IPS-20b (cell line): ENCODE data around the gene MLLT1.

Experiments used
- H3K27ac ChIP-seq: one replicate; pipeline ENCODE4 v1.5.1; 2013; ENCODE audit warnings: low read length
- H3K27me3 ChIP-seq: 2 replicates; pipeline ENCODE4 v1.6.1; 2013; ENCODE audit warnings: mild to moderate bottlenecking, low read length, inconsistent platforms; ENCODE audit not compliant: insufficient read depth
- H3K36me3 ChIP-seq: 2 replicates; pipeline ENCODE4 v1.6.1; 2013; ENCODE audit warnings: low read depth, mild to moderate bottlenecking, inconsistent platforms, low read length, moderate library complexity; ENCODE audit not compliant: insufficient read depth
- H3K4me1 ChIP-seq: 2 replicates; pipeline ENCODE4 v1.6.1; 2013; ENCODE audit warnings: mild to moderate bottlenecking, control low read depth, inconsistent platforms, low read length, moderate library complexity; ENCODE audit not compliant: insufficient read depth
- H3K4me3 ChIP-seq: 2 replicates; pipeline ENCODE4 v1.5.1; 2013; ENCODE audit warnings: mild to moderate bottlenecking, low read length, inconsistent platforms
- H3K9ac ChIP-seq: 2 replicates; pipeline ENCODE4 v1.6.1; 2013; ENCODE audit warnings: low read depth, mild to moderate bottlenecking, inconsistent platforms, low read length, moderate library complexity
- H3K9me3 ChIP-seq: 2 replicates; pipeline ENCODE4 v1.6.1; 2013; ENCODE audit warnings: mild to moderate bottlenecking, low read depth, low read length, inconsistent platforms; ENCODE audit not compliant: insufficient read depth

Gene MLLT1

GRCh38 chr19:6250909-6251308 is 28.9 kb downstream of the MLLT1 start:
- peaks cover 40% of the 10 kb centered on the region for H3K36me3 ChIP-seq
- no peak overlapping the region for H3K27ac ChIP-seq
- H3K27me3 ChIP-seq, result no peaks in the 10 kb centered on the region
- H3K9ac ChIP-seq, result no peak overlapping the region
- H3K9me3 ChIP-seq, result no peaks in the 10 kb centered on the region
- peaks cover 10% of the 10 kb centered on the region; the same call in 1 of the 2 replicates for H3K4me1 ChIP-seq
- H3K4me3 ChIP-seq, result no peak overlapping the region

DNA sequence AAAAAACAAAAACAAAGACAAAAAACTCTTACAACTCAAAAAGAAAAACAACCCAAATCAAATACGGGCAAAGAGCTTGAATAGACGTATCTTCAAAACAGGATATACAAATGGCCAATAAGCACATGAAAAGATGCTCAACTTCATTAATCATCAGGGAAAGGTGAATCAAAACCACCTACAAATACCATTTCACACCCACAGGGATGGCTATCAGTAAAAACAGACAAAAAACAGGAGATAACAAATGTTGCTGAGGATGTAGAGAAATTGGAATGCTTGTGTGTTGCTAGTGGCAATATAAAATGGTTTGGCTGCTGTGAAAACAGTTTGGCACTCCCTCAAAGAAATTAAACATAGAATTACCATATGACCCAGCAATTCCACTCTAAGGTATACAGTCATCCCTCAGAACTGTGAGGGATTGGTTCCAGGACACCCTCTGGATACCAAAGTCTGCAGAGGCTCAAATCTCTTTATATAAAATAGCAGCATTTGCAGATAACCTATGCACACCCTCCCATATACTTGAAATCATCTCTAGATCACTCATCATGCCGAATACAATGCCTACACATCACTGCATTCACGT is 29.7 kb downstream of the MLLT1 start:
- Histone ChIP-seq H3K9ac (no peak overlapping the region), H3K4me1 (peaks cover 10% of the 10 kb centered on the region; the same call in 1 of the 2 replicates), H3K9me3 (no peaks in the 10 kb centered on the region), H3K27me3 (no peaks in the 10 kb centered on the region), H3K27ac (no peak overlapping the region), H3K4me3 (no peak overlapping the region), H3K36me3 (peaks cover 40% of the 10 kb centered on the region)

GRCh38 chr19:6249296-6249695 is 30.5 kb downstream of the MLLT1 start:
- Histone ChIP-seq H3K36me3 (peaks cover 33% of the 10 kb centered on the region), H3K9ac (no peak overlapping the region), H3K9me3 (no peaks in the 10 kb centered on the region), H3K27me3 (no peaks in the 10 kb centered on the region), H3K4me1 (peaks cover 6% of the 10 kb centered on the region; the same call in 1 of the 2 replicates), H3K27ac (no peak overlapping the region), H3K4me3 (no peak overlapping the region)

DNA sequence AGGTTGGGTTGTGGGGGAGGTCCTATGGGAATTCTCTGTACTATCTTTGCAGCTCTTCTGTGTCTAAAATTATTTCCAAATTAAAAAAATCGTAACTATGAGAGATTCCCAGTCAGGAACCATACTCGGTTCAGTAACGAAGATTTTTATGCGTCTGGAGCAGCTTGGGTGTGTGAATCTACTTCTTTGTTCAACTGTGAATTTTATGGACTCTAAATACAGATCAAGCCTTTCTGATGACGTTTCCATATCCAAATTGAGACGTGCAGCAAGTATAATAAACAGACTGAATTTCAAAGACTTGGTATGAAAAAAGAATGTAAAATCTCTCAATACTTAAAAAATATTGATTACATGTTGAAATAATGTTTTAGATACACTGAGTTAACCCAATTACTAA is 30.9 kb downstream of the MLLT1 start:
- Histone ChIP-seq H3K9me3 (no peaks in the 10 kb centered on the region), H3K4me3 (no peak overlapping the region)

DNA sequence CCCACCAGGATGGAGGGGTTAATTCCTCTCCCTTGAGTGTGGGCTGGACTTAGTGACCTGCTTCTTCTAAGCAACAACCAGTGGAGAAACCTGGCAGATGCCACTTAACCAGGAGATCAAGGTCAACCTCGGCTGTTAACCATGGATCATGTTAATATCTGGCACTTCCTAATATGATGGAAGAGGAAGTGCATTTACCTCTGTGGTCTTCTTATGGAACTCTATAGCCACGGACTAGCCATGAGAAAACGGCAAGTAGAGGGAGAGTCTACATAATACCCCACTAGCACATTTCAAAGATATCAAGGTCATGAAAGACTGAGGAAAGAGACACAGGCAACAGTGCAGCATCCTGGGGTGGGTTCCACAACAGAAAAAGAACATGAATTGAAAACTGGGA is 31.4 kb downstream of the MLLT1 start:
- Histone ChIP-seq H3K9me3 (no peaks in the 10 kb centered on the region), H3K36me3 (peaks cover 29% of the 10 kb centered on the region), H3K27me3 (no peaks in the 10 kb centered on the region), H3K9ac (no peak overlapping the region), H3K4me1 (peaks cover 2% of the 10 kb centered on the region; the same call in 1 of the 2 replicates), H3K27ac (no peak overlapping the region), H3K4me3 (no peak overlapping the region)

More for the DNA sequence above, 30.9 kb downstream of the MLLT1 start:
- Histone ChIP-seq H3K36me3 (peaks cover 29% of the 10 kb centered on the region), H3K9ac (no peak overlapping the region), H3K27ac (no peak overlapping the region), H3K4me1 (peaks cover 1% of the 10 kb centered on the region; the same call in 1 of the 2 replicates), H3K27me3 (no peaks in the 10 kb centered on the region)

DNA sequence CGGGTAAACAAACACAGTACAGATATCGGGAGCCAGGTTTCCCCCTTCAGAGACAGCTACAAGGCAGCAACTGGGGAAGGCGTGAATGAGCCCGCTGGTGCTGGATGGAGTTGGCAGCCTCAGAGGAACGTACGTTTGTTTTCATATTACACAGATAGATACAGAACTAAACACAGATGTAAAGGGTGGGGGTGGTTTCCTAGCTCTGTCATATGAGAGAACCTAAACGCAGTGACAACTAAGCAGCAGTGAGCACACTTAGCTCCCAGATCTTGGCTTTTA is 32.8 kb downstream of the MLLT1 start:
- H3K4me3 ChIP-seq, result no peak overlapping the region
- no peak overlapping the region for H3K9ac ChIP-seq
- no peak overlapping the region for H3K27ac ChIP-seq
- no peaks in the 10 kb centered on the region for H3K27me3 ChIP-seq
- H3K9me3 ChIP-seq, result no peaks in the 10 kb centered on the region
- peaks cover 5% of the 10 kb centered on the region; the same call in 1 of the 2 replicates for H3K4me1 ChIP-seq
- H3K36me3 ChIP-seq, result peaks cover 34% of the 10 kb centered on the region

DNA sequence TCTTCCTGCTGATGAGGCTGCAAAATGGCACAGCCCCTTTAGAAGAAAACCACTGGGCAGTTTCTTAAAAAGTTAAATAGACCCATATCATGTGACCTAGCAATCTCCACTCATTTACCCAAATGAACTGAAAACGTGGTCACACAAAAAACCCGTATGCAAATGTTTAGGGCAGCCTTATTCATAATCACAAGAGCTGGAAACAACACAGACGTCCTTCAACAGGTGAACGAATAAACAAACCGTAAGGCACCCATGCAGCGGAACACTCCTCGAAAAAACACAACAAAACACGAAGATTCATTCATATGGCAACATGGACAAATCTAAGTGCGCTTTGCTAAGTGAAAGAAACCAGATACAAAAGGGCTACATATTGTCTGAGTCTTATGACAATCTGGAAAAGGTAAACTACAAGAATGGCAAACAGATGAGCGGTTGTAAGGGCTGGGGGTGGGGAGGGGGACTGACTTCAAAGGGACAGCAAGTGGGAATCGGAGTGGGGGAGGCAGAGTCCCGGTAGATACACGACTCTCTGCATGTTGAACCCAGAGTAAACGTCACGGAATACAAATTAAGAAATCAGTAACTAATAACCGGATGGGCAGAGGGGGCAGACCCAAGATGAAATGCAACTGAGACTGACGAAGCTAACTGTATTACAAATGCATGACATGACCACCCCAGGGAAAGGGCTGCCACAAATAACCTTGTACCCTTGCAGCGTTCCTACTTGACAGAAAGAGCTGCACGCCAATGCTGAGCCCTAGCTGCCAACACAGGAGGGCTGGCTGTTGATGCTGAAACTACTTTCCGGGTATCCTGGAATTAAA is 33.4 kb downstream of the MLLT1 start:
- Histone ChIP-seq H3K9ac (no peak overlapping the region), H3K4me1 (peaks cover 5% of the 10 kb centered on the region; the same call in 1 of the 2 replicates), H3K36me3 (peaks cover 34% of the 10 kb centered on the region), H3K9me3 (no peaks in the 10 kb centered on the region), H3K27ac (no peak overlapping the region), H3K27me3 (no peaks in the 10 kb centered on the region), H3K4me3 (no peak overlapping the region)

- peak overlapping the region; percentile 20; the same call in 1 of the 2 replicates for H3K9ac ChIP-seq
Measured at GRCh38 chr19:6242677-6243076, 37.1 kb downstream of the MLLT1 start.

GRCh38 chr19:6241680-6242377 is 37.9 kb downstream of the MLLT1 start:
- H3K27me3 ChIP-seq, result no peaks in the 10 kb centered on the region
- H3K27ac ChIP-seq, result no peak overlapping the region
- peaks cover 12% of the 10 kb centered on the region; the same call in 1 of the 2 replicates for H3K36me3 ChIP-seq
- no peaks in the 10 kb centered on the region for H3K9me3 ChIP-seq
- peaks cover 5% of the 10 kb centered on the region; the same call in 1 of the 2 replicates for H3K4me1 ChIP-seq
- no peak overlapping the region for H3K9ac ChIP-seq
- H3K4me3 ChIP-seq, result no peak overlapping the region

More at GRCh38 chr19:6242677-6243076, 37.1 kb downstream of the MLLT1 start:
- Histone ChIP-seq H3K27me3 (no peaks in the 10 kb centered on the region), H3K4me1 (peaks cover 5% of the 10 kb centered on the region; the same call in 1 of the 2 replicates), H3K9me3 (no peaks in the 10 kb centered on the region), H3K27ac (no peak overlapping the region), H3K36me3 (peaks cover 20% of the 10 kb centered on the region), H3K4me3 (no peak overlapping the region)

GRCh38 chr19:6241056-6241455 is 38.7 kb downstream of the MLLT1 start:
- no peak overlapping the region for H3K9ac ChIP-seq
- H3K9me3 ChIP-seq, result no peaks in the 10 kb centered on the region
- H3K4me1 ChIP-seq, result peaks cover 5% of the 10 kb centered on the region; the same call in 1 of the 2 replicates
- H3K36me3 ChIP-seq, result peaks cover 5% of the 10 kb centered on the region; the same call in 1 of the 2 replicates
- no peaks in the 10 kb centered on the region for H3K27me3 ChIP-seq
- no peak overlapping the region for H3K27ac ChIP-seq
- no peak overlapping the region for H3K4me3 ChIP-seq

DNA sequence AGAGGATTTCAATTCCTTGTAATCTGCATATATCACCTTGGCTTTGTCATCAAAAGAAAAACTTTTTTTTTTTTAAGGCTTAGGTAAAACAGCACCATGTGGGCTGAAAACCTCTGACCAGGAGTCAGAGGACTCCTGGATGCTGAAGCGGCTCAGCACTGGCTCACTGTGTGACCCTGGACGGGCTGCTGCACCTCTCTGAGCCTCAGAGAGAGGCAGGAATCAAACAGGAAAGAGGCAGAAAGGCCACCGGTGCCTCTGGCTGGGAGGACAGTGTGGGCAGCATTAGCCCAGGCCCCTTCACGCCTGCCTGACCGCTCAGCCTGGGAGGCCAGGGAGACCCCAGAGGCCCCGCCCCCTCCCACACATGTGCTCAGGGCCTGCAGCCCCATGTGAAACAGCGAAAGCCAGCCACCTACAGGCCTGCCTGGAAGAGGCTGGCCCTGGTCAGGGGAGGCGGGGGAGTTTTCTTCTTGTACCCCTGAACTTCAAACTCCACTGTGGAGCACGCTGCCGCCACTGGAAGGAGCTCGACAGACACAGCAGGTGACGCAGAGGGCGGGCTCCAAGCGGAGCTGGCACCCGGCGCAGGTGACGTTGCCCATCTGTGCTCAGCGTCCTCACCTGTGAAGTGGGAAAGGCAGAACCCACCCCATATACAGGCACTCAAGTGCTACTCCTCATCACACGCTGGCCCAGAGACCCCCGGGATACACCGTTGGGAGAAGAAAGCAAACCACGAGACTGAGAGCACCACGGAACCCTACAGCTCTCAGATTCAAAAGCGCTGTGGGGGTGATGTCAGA is 39.7 kb downstream of the MLLT1 start:
- Histone ChIP-seq H3K4me1 (peaks cover 5% of the 10 kb centered on the region; the same call in 1 of the 2 replicates), H3K9me3 (no peaks in the 10 kb centered on the region), H3K9ac (no peak overlapping the region), H3K27ac (no peak overlapping the region), H3K4me3 (no peak overlapping the region), H3K36me3 (peaks cover 4% of the 10 kb centered on the region; the same call in 1 of the 2 replicates), H3K27me3 (no peaks in the 10 kb centered on the region)
